Gastrocnemius medialis (tissue), 4 donors: ENCODE measurements around the gene EPS8. TPM values are rescaled to one million over a fixed set of nuclear protein-coding genes. Genes with fewer than 3 reads are reported as not detected.

ENCODE experiments used
- ATAC-seq, 2 donors: fragments of 150-250 bp; one replicate each; pipeline ENCODE4 v1.9.1; 2016
- DNase-seq, 2 donors: peaks; one replicate each; pipeline ENCODE4 v3.0.0-alpha.2; 2019
- H3K27ac ChIP-seq, 4 donors: fragments of 200-600 bp; sonication (generic); 1 replicate in 1 of 4; 2 replicates in 3 of 4; pipeline ENCODE4 v1.5.1; 2016 to 2018; ENCODE audit warnings: mild to moderate bottlenecking in 2 of 4, moderate library complexity in 1 of 4
- H3K27me3 ChIP-seq, 3 donors: fragments of 200-600 bp; sonication (generic) in 2 of 3; 1 replicate in 1 of 3; 2 replicates in 2 of 3; pipeline versions ENCODE4 v1.5.1 to v1.6.0; 2016 to 2019; ENCODE audit warnings: mild to moderate bottlenecking in 1 of 3, moderate library complexity in 1 of 3
- H3K36me3 ChIP-seq, 2 donors: fragments of 200-600 bp; sonication (generic) in 1 of 2; one replicate each; pipeline ENCODE4 v1.5.1; 2017 to 2018
- H3K4me1 ChIP-seq, 2 donors: fragments of 200-600 bp; sonication (generic) in 1 of 2; one replicate each; pipeline ENCODE4 v1.5.1; 2016 to 2017; ENCODE audit warnings: mild to moderate bottlenecking in 2 of 2
- H3K4me3 ChIP-seq, 4 donors: fragments of 200-600 bp; sonication (generic) in 3 of 4; 1 replicate in 1 of 4; 2 replicates in 3 of 4; pipeline ENCODE4 v1.5.1; 2016 to 2019; ENCODE audit warnings: mild to moderate bottlenecking in 2 of 4
- H3K9me3 ChIP-seq, 3 donors: fragments of 200-600 bp; sonication (generic) in 2 of 3; 1 replicate in 1 of 3; 2 replicates in 2 of 3; pipeline ENCODE4 v1.5.1; 2016 to 2019
- CTCF ChIP-seq, 5 experiments: fragments of 450-650 bp in 3 of 5; fragments of 200-600 bp in 2 of 5; sonication (generic) in 2 of 5; IDR thresholded peaks in 4 of 5; conservative IDR thresholded peaks in 1 of 5; 1 replicate in 4 of 5; 2 replicates in 1 of 5; pipeline ENCODE4 v1.5.1; 2016 to 2019; ENCODE audit warnings: antibody characterized with exemption in 5 of 5, mild to moderate bottlenecking in 3 of 5, moderate library complexity in 3 of 5
- POLR2A ChIP-seq, 2 donors: fragments of 450-650 bp; IDR thresholded peaks; one replicate each; pipeline ENCODE4 v1.6.1; 2017; ENCODE audit warnings: antibody characterized with exemption in 2 of 2, mild to moderate bottlenecking in 2 of 2, moderate library complexity in 2 of 2
- in situ Hi-C, 4 donors: fragments of 200-750 bp; cut with MboI; loops; one replicate each; pipeline versions ENCODE4 v1.15.0 to v1.8.0; 2017; ENCODE audit warnings: low sequenced_read_pairs in 4 of 4
- intact Hi-C: fragments of 100-400 bp; cut with DNase I; formaldehyde crosslinking; loops from one replicate; pipeline ENCODE4 v1.15.1; 2023; ENCODE audit warnings: low total_unique reads
- total RNA-seq, 4 donors: library from RNA; depleted of rRNA; stranded (reverse); fragments of >200 nt; gene quantifications; one replicate each; pipeline versions ENCODE4 v1.1.0 to v1.2.3, GENCODE V29; 2016

EPS8 gene
- total RNA-seq, 4 donors from 2014 or later: 26.8 to 48.4 (median 32.0) TPM

GRCh38 chr12:15682826-15683225 lies 106.4 kb downstream of the EPS8 start:
- TF ChIP-seq CTCF (IDR thresholded peaks at IDR 0.05 in 4 of 5, conservative IDR thresholded peaks at IDR 0.05 in 1 of 5) (no peak), POLR2A (IDR thresholded peaks at IDR 0.05) (no peak)
- ATAC-seq (no peak), DNase-seq (no peak)
- Histone ChIP-seq H3K9me3 (no peaks in the 10 kb centered on the region), H3K4me1 (peaks cover 0 to 2% of the 10 kb centered on the region in 2 donors), H3K36me3 (no peaks in the 10 kb centered on the region), H3K27me3 (no peaks in the 10 kb centered on the region), H3K4me3 (no peak overlapping the region), H3K27ac (no peak overlapping the region)
- in situ Hi-C loops (no loop called here), intact Hi-C loops (no loop called here)

GRCh38 chr12:15679151-15679550 lies 110.0 kb downstream of the EPS8 start:
- no peaks in the 10 kb centered on the region for H3K9me3 ChIP-seq
- ATAC-seq: no peak
- intact Hi-C loops: no loop called here
- no peak overlapping the region for H3K4me3 ChIP-seq
- H3K4me1 ChIP-seq: no peaks in the 10 kb centered on the region
- no peak for DNase-seq
- in situ Hi-C loops: no loop called here
- H3K36me3 ChIP-seq: no peaks in the 10 kb centered on the region
- TF ChIP-seq POLR2A (IDR thresholded peaks at IDR 0.05) (no peak), CTCF (IDR thresholded peaks at IDR 0.05 in 4 of 5, conservative IDR thresholded peaks at IDR 0.05 in 1 of 5) (no peak)
- no peaks in the 10 kb centered on the region for H3K27me3 ChIP-seq
- H3K27ac ChIP-seq: no peak overlapping the region

GRCh38 chr12:15677726-15678201 lies 111.4 kb downstream of the EPS8 start:
- no peaks in the 10 kb centered on the region for H3K27me3 ChIP-seq
- no peak overlapping the region for H3K4me3 ChIP-seq
- ATAC-seq: no peak
- no peaks in the 10 kb centered on the region for H3K4me1 ChIP-seq
- intact Hi-C loops (no loop called here), in situ Hi-C loops (no loop called here)
- DNase-seq: no peak
- H3K27ac ChIP-seq: no peak overlapping the region
- H3K36me3 ChIP-seq: no peaks in the 10 kb centered on the region
- no peaks in the 10 kb centered on the region for H3K9me3 ChIP-seq
- TF ChIP-seq POLR2A (IDR thresholded peaks at IDR 0.05): no peak
- TF ChIP-seq CTCF (IDR thresholded peaks at IDR 0.05 in 4 of 5, conservative IDR thresholded peaks at IDR 0.05 in 1 of 5): no peak

GRCh38 chr12:15677228-15677627 lies 112.0 kb downstream of the EPS8 start:
- H3K27ac ChIP-seq: no peak overlapping the region
- DNase-seq: no peak
- intact Hi-C loops (no loop called here), in situ Hi-C loops (no loop called here)
- no peaks in the 10 kb centered on the region for H3K27me3 ChIP-seq
- no peaks in the 10 kb centered on the region for H3K4me1 ChIP-seq
- H3K36me3 ChIP-seq: no peaks in the 10 kb centered on the region
- no peak overlapping the region for H3K4me3 ChIP-seq
- TF ChIP-seq CTCF (IDR thresholded peaks at IDR 0.05 in 4 of 5, conservative IDR thresholded peaks at IDR 0.05 in 1 of 5) (no peak), POLR2A (IDR thresholded peaks at IDR 0.05) (no peak)
- H3K9me3 ChIP-seq: no peaks in the 10 kb centered on the region
- ATAC-seq: no peak

- no peak for DNase-seq
- H3K9me3 ChIP-seq: no peaks in the 10 kb centered on the region
- TF ChIP-seq CTCF (IDR thresholded peaks at IDR 0.05 in 4 of 5, conservative IDR thresholded peaks at IDR 0.05 in 1 of 5) (no peak), POLR2A (IDR thresholded peaks at IDR 0.05) (no peak)
- ATAC-seq: no peak
- in situ Hi-C loops: no loop called here
- H3K4me3 ChIP-seq: no peak overlapping the region
- no peaks in the 10 kb centered on the region for H3K36me3 ChIP-seq
- H3K27ac ChIP-seq: no peak overlapping the region
- peaks cover 0 to 4% of the 10 kb centered on the region in 2 donors for H3K4me1 ChIP-seq
- intact Hi-C loops: no loop called here
- H3K27me3 ChIP-seq: no peaks in the 10 kb centered on the region
These were observed 116.4 kb downstream of the EPS8 start for GRCh38 chr12:15672671-15673270.
